Activated T-cell treated with anti-CD3 and anti-CD28 coated beads for 4 hours (primary cell): Measurements from ENCODE around the gene EFCAB3.
"Not testable (repeated sequence)": the region's sequence is repeated elsewhere in the genome, so short reads cannot be mapped to it uniquely, and the experiment has no call there.

Source experiments
- DNase-seq: peaks from one replicate; pipeline ENCODE4 v3.0.0-alpha.2; 2020

Gene EFCAB3

GRCh38 chr17:62465271-62465670 lies 84.9 kb downstream of the EFCAB3 start:
- DNase-seq: not testable (repeated sequence)
